ENCODE measurements around the gene HMG20A.
"Not testable (repeated sequence)": the region's sequence is repeated elsewhere in the genome, so short reads cannot be mapped to it uniquely, and the experiment has no call there.

Gene HMG20A

GRCh38 chr15:77406846-77407245 lies 13.8 kb upstream of the HMG20A start:
- no peak for DNase-seq (ENCODE audit: low spot score)

- no peak for DNase-seq (ENCODE audit: low spot score)
Measured at GRCh38 chr15:77409259-77410156, 11.2 kb upstream of the HMG20A start.

GRCh38 chr15:77410157-77410500 lies 10.6 kb upstream of the HMG20A start:
- not testable (repeated sequence) for DNase-seq (ENCODE audit: low spot score)

- no peak for DNase-seq (ENCODE audit: low spot score)
Measured at GRCh38 chr15:77410701-77411618, 9.7 kb upstream of the HMG20A start.

- no peak for DNase-seq (ENCODE audit: low spot score)
Measured at GRCh38 chr15:77411619-77411976, 9.1 kb upstream of the HMG20A start.

- no peak for DNase-seq (ENCODE audit: low spot score)
Measured at GRCh38 chr15:77412972-77413698, 7.6 kb upstream of the HMG20A start.

- DNase-seq (ENCODE audit: low spot score) = no peak
Measured at GRCh38 chr15:77413699-77414349, 6.9 kb upstream of the HMG20A start.

- DNase-seq (ENCODE audit: low spot score) = no peak
Measured at GRCh38 chr15:77414789-77415442, 5.8 kb upstream of the HMG20A start.

GRCh38 chr15:77415450-77416147 lies 5.1 kb upstream of the HMG20A start:
- no peak for DNase-seq (ENCODE audit: low spot score)

- no peak for DNase-seq (ENCODE audit: low spot score)
Measured at GRCh38 chr15:77416148-77416455, 4.6 kb upstream of the HMG20A start.

GRCh38 chr15:77416954-77417353 lies 3.7 kb upstream of the HMG20A start:
- DNase-seq (ENCODE audit: low spot score) = no peak

- no peak for DNase-seq (ENCODE audit: low spot score)
Measured at GRCh38 chr15:77417602-77418001, 3.1 kb upstream of the HMG20A start.

- DNase-seq (ENCODE audit: low spot score) = no peak
Measured at GRCh38 chr15:77418391-77418965, 2.2 kb upstream of the HMG20A start.

GRCh38 chr15:77418966-77419835 lies 1.5 kb upstream of the HMG20A start:
- peak; percentile 53 for DNase-seq (ENCODE audit: low spot score)

GRCh38 chr15:77419836-77420609 lies 665 bp upstream of the HMG20A start, which contains the start of gene PEAK1:
TSS of gene PEAK1 (minus strand) at chr15:77420104. CDS start at chr15:77181926, 238,178 bp downstream.
- peak; percentile 93 for DNase-seq (ENCODE audit: low spot score)

GRCh38 chr15:77421370-77421700 lies 647 bp downstream of the HMG20A start:
- DNase-seq (ENCODE audit: low spot score) = no peak

GRCh38 chr15:77425104-77425503 lies 4.4 kb downstream of the HMG20A start:
- no peak for DNase-seq (ENCODE audit: low spot score)

GRCh38 chr15:77426377-77426776 lies 5.7 kb downstream of the HMG20A start:
- DNase-seq (ENCODE audit: low spot score) = no peak

GRCh38 chr15:77426871-77427270 lies 6.2 kb downstream of the HMG20A start:
- no peak for DNase-seq (ENCODE audit: low spot score)
